K562 (cell line): ENCODE results near the gene AZU1. TPM values are rescaled to one million over a fixed set of nuclear protein-coding genes. Genes with fewer than 3 reads are reported as not detected.

Experiments
- ATF4 ChIP-seq: fragments of 450-650 bp; formaldehyde crosslinking; IDR thresholded peaks from 2 replicates; pipeline ENCODE4 v1.4.0; 2022; ENCODE audit warnings: mild to moderate bottlenecking, moderate library complexity
- C11orf30 ChIP-seq: fragments of 450-650 bp; IDR thresholded peaks from 2 replicates; pipeline ENCODE4 v1.6.1; 2016; ENCODE audit warnings: low read depth, mild to moderate bottlenecking
- GATAD2A ChIP-seq: fragments of 450-650 bp; IDR thresholded peaks from 2 replicates; pipeline ENCODE4 v1.6.1; 2017
- GMEB1 ChIP-seq: fragments of 250-450 bp; sonication (Bioruptor Pico); IDR thresholded peaks from 2 replicates; pipeline ENCODE4 v1.4.0; 2020; ENCODE audit warnings: mild to moderate bottlenecking
- HBP1 ChIP-seq: fragments of 450-650 bp; formaldehyde crosslinking; IDR thresholded peaks from 2 replicates; pipeline ENCODE4 v1.4.0; 2022; ENCODE audit warnings: missing genetic modification characterization
- MCM7 ChIP-seq, 2 experiments: fragments of 450-650 bp; IDR thresholded peaks; 2 replicates each; pipeline ENCODE4 v1.6.1; 2016 to 2018
- MED1 ChIP-seq: sonication (generic); formaldehyde crosslinking; IDR thresholded peaks from 2 replicates; pipeline ENCODE4 v1.8.1; 2023; ENCODE audit warnings: missing genetic modification reagents, borderline replicate concordance
- NFE2 ChIP-seq: IDR thresholded peaks from 2 replicates; pipeline ENCODE4 v1.6.1; 2014; ENCODE audit warnings: antibody characterized with exemption, low read depth
- POLR2B ChIP-seq: fragments of 450-650 bp; IDR thresholded peaks from 2 replicates; pipeline ENCODE4 v1.6.1; 2018; ENCODE audit warnings: low read depth; ENCODE audit not compliant: partially characterized antibody
- RFX7 ChIP-seq: fragments of 250-450 bp; sonication (Bioruptor Pico); IDR thresholded peaks from 2 replicates; pipeline ENCODE4 v1.5.1; 2021; ENCODE audit warnings: mild to moderate bottlenecking
- RUNX1 ChIP-seq: sonication (generic); IDR thresholded peaks from 2 replicates; pipeline ENCODE4 v1.6.1; 2016; ENCODE audit warnings: antibody characterized with exemption, low read depth
- SP2 ChIP-seq: IDR thresholded peaks from 2 replicates; pipeline ENCODE4 v1.6.1; 2011; ENCODE audit warnings: mild to moderate bottlenecking, low read depth, low read length, moderate library complexity; ENCODE audit not compliant: poor library complexity, severe bottlenecking; ENCODE audit errors: extremely low read depth
- SREBF2 ChIP-seq: sonication (generic); formaldehyde crosslinking; IDR thresholded peaks from 2 replicates; pipeline ENCODE4 v1.4.0; 2020; ENCODE audit warnings: mild to moderate bottlenecking, missing genetic modification reagents
- TBL1XR1 ChIP-seq, 2 experiments: IDR thresholded peaks; 2 replicates each; pipeline ENCODE4 v1.6.1; 2012; ENCODE audit warnings: improper control_type of control experiment in 2 of 2, low read length in 2 of 2, mild to moderate bottlenecking in 1 of 2
- ZNF143 ChIP-seq: sonication (generic); formaldehyde crosslinking; IDR thresholded peaks from 2 replicates; pipeline ENCODE4 v1.9.0; 2022; ENCODE audit warnings: mild to moderate bottlenecking, missing genetic modification reagents
- ZNF239 ChIP-seq: fragments of 250-450 bp; sonication (Bioruptor Pico); IDR thresholded peaks from 2 replicates; pipeline ENCODE4 v1.4.0; 2020; ENCODE audit warnings: mild to moderate bottlenecking
- ZNF282 ChIP-seq: sonication (generic); formaldehyde crosslinking; IDR thresholded peaks from 2 replicates; pipeline ENCODE4 v1.8.1; 2023; ENCODE audit warnings: missing genetic modification reagents
- ZNF511 ChIP-seq: sonication (generic); formaldehyde crosslinking; IDR thresholded peaks from 2 replicates; pipeline ENCODE4 v1.8.0; 2022; ENCODE audit warnings: mild to moderate bottlenecking, missing genetic modification reagents
- ZNF592 ChIP-seq: fragments of 450-650 bp; IDR thresholded peaks from 2 replicates; pipeline ENCODE4 v1.6.1; 2017; ENCODE audit warnings: antibody characterized with exemption, mild to moderate bottlenecking
- ZNF75A ChIP-seq: fragments of 450-650 bp; formaldehyde crosslinking; IDR thresholded peaks from 2 replicates; pipeline ENCODE4 v1.4.0; 2020; ENCODE audit warnings: mild to moderate bottlenecking
- ZNF785 ChIP-seq: fragments of 250-450 bp; sonication (Bioruptor Pico); IDR thresholded peaks from 2 replicates; pipeline ENCODE4 v1.4.0; 2020; ENCODE audit warnings: mild to moderate bottlenecking
- ZZZ3 ChIP-seq: fragments of 450-650 bp; IDR thresholded peaks from 2 replicates; pipeline ENCODE4 v1.6.1; 2016; ENCODE audit warnings: antibody characterized with exemption, mild to moderate bottlenecking, moderate library complexity
- polyA plus RNA-seq, 8 experiments: library from polyadenylated mRNA; depleted of rRNA in 4 of 8; stranded (reverse) in 5 of 8; unstranded in 3 of 8; fragments of >200 nt; fragmentation: Nextera tagmentation in 2 of 8; fragmentation: Illumina TruSeq in 1 of 8; extraction: Ambion mirVana in 2 of 8; extraction: Trizol in 1 of 8; gene quantifications; 2 replicates each; pipeline versions ENCODE4 v1.2.1 to v1.2.3, GENCODE V29; 2011 to 2014; ENCODE audit warnings: inconsistent platforms in 1 of 8, missing spikeins in 1 of 8
- total RNA-seq, 7 experiments: library from RNA; depleted of rRNA in 6 of 7; stranded (reverse); fragments of >200 nt in 6 of 7; fragmentation: Illumina TruSeq in 2 of 7; extraction: Trizol in 2 of 7; gene quantifications; 2 replicates each; pipeline versions ENCODE4 v1.2.1 to v1.2.3, GENCODE V29; 2011 to 2021; ENCODE audit warnings: low replicate concordance in 1 of 7

The AZU1 gene
- total and polyA plus RNA-seq, 9 of the 15 experiments (the other 6 are each of a cell fraction or from before 2014, with no cell fraction given) = 0.29 to 1.9 (median 0.59) TPM; not detected in 3

- TF ChIP-seq ZNF592 = no peak
- no peak for TF ChIP-seq ZZZ3
- TF ChIP-seq GMEB1 = no peak
- TF ChIP-seq NFE2 = no peak
- TF ChIP-seq GATAD2A = no peak
- no peak for TF ChIP-seq SP2
- TF ChIP-seq ZNF143 (CRISPR knock-in tag) = no peak
- no peak for TF ChIP-seq RUNX1
- peak; percentile 19 for TF ChIP-seq POLR2B
- TF ChIP-seq MCM7 (IDR thresholded peaks at IDR 0.05) = no peak
- no peak for TF ChIP-seq RFX7 (CRISPR knock-in tag)
- TF ChIP-seq ZNF282 = no peak
- 0 out of 2 replicates have a peak, but pooled peaks have one; percentile 32 for TF ChIP-seq HBP1 (CRISPR knock-in tag)
- no peak for TF ChIP-seq ZNF785 (CRISPR knock-in tag)
- no peak for TF ChIP-seq SREBF2 (CRISPR knock-in tag)
- no peak for TF ChIP-seq ZNF75A (CRISPR knock-in tag)
- TF ChIP-seq ATF4 (CRISPR knock-in tag) = no peak
- TF ChIP-seq ZNF511 (CRISPR knock-in tag) = no peak
- no peak for TF ChIP-seq TBL1XR1 (IDR thresholded peaks at IDR 0.05; ENCODE audit: low read length in 2 of 2)
- no peak for TF ChIP-seq ZNF239 (CRISPR knock-in tag)
- no peak for TF ChIP-seq C11orf30
- no peak for TF ChIP-seq MED1 (CRISPR knock-in tag)
Measured at GRCh38 chr19:815775-816499, 11.7 kb upstream of the AZU1 start (continued).
